Natural killer cell (primary cell): ENCODE results near the gene PACRG. TPM values are rescaled to one million over a fixed set of nuclear protein-coding genes. Genes with fewer than 3 reads are reported as not detected.

Experiments used
- ATAC-seq, 3 donors: fragments of 150-1000 bp in 2 of 3; fragments of 200-7000 bp in 1 of 3; cut with Tn5 transposase; 1 replicate in 1 of 3; 2 replicates in 2 of 3; pipeline ENCODE4 v1.10.0; 2021; ENCODE audit warnings: mild to moderate bottlenecking in 2 of 3, moderate library complexity in 2 of 3
- DNase-seq, 2 donors: peaks; one replicate each; pipeline versions ENCODE4 v3.0.0 to v3.0.0-alpha.2; 2013 to 2021; ENCODE audit warnings: mixed read lengths in 1 of 2
- H3K27ac ChIP-seq: one replicate; pipeline ENCODE4 v1.5.1; 2013; ENCODE audit warnings: mild to moderate bottlenecking, low read length
- H3K27me3 ChIP-seq: one replicate; pipeline ENCODE4 v1.6.1; 2013; ENCODE audit warnings: low read length; ENCODE audit not compliant: control insufficient read depth, insufficient read depth
- H3K36me3 ChIP-seq: one replicate; pipeline ENCODE4 v1.6.1; 2013; ENCODE audit warnings: low read length; ENCODE audit not compliant: control insufficient read depth, insufficient read depth
- H3K4me1 ChIP-seq: one replicate; pipeline ENCODE4 v1.6.1; 2013; ENCODE audit warnings: low read length; ENCODE audit not compliant: control insufficient read depth, insufficient read depth
- H3K4me3 ChIP-seq: one replicate; pipeline ENCODE4 v1.5.1; 2013; ENCODE audit warnings: low read length
- H3K9me3 ChIP-seq: one replicate; pipeline ENCODE4 v1.6.1; 2013; ENCODE audit warnings: low read length; ENCODE audit not compliant: control insufficient read depth, insufficient read depth
- H3K27ac Mint-ChIP-seq, 2 donors: one replicate each; pipeline ENCODE4 v1.8.0; 2022; ENCODE audit warnings: mild to moderate bottlenecking in 2 of 2, mixed read lengths in 2 of 2, moderate library complexity in 1 of 2
- H3K27me3 Mint-ChIP-seq, 2 donors: one replicate each; pipeline ENCODE4 v1.8.0; 2022; ENCODE audit warnings: low read depth in 2 of 2, mixed read lengths in 2 of 2
- H3K36me3 Mint-ChIP-seq: one replicate; pipeline ENCODE4 v1.8.0; 2022; ENCODE audit warnings: mixed read lengths
- H3K4me1 Mint-ChIP-seq, 2 donors: one replicate each; pipeline ENCODE4 v1.8.0; 2022; ENCODE audit warnings: mixed read lengths in 2 of 2
- H3K4me3 Mint-ChIP-seq: one replicate; pipeline ENCODE4 v1.8.0; 2022; ENCODE audit warnings: mild to moderate bottlenecking, moderate library complexity, mixed read lengths
- H3K9me3 Mint-ChIP-seq, 2 donors: one replicate each; pipeline ENCODE4 v1.8.0; 2022; ENCODE audit warnings: mixed read lengths in 2 of 2
- WGBS: methylation state at CpG from one replicate; pipeline ENCODE4 v1.1.7; 2013; ENCODE audit warnings: missing lambda C conversion rate; ENCODE audit not compliant: insufficient coverage; 5-methylcytosine and 5-hydroxymethylcytosine counted together
- intact Hi-C: fragments of 100-400 bp; cut with micrococcal nuclease; formaldehyde crosslinking; loops from one replicate; pipeline ENCODE4 v1.14.2; 2022
- total RNA-seq, 4 donors: library from RNA; stranded (reverse); fragments of 120-200 nt in 1 of 4; gene quantifications; one replicate each; pipeline versions ENCODE4 v1.2.3 to v1.2.4, GENCODE V29; 2013 to 2022
- TF ChIP-seq, protein P1 (sequence below): fragments of 200-600 bp; IDR thresholded peaks from one replicate; pipeline ENCODE4 v1.8.0; 2022; ENCODE audit warnings: antibody characterized with exemption

The PACRG gene
- total RNA-seq, 3 donors from 2014 or later (not counting 1 experiment from before 2014, with no cell fraction given): 0.52 TPM; not detected in 2

DNA sequence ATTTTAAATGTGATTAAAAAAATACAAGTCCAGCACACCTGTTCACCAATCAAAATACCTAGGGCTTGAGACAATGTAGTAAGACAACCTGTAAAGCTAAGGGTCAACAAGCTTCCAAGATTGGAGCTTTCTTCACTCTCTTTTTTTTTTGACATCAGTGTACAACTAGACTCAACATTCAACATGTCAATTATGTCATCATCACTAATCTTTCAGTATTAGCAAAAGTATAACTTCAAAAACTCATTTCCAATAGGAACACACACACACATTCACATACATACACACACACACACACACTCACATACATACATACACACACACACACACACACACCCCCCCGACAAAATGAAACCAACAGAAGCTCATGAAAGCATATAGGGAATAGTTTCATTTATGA, 26.2 kb upstream of the PACRG start:
- TF ChIP-seq, protein P1, sequence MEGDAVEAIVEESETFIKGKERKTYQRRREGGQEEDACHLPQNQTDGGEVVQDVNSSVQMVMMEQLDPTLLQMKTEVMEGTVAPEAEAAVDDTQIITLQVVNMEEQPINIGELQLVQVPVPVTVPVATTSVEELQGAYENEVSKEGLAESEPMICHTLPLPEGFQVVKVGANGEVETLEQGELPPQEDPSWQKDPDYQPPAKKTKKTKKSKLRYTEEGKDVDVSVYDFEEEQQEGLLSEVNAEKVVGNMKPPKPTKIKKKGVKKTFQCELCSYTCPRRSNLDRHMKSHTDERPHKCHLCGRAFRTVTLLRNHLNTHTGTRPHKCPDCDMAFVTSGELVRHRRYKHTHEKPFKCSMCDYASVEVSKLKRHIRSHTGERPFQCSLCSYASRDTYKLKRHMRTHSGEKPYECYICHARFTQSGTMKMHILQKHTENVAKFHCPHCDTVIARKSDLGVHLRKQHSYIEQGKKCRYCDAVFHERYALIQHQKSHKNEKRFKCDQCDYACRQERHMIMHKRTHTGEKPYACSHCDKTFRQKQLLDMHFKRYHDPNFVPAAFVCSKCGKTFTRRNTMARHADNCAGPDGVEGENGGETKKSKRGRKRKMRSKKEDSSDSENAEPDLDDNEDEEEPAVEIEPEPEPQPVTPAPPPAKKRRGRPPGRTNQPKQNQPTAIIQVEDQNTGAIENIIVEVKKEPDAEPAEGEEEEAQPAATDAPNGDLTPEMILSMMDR: no peak
- ATAC-seq: no peak
- Histone ChIP-seq H3K4me3 (no peak overlapping the region), H3K4me1 (no peaks in the 10 kb centered on the region), H3K9me3 (no peaks in the 10 kb centered on the region), H3K27ac (no peak overlapping the region), H3K27me3 (no peaks in the 10 kb centered on the region), H3K36me3 (no peaks in the 10 kb centered on the region)
- Mint-ChIP-seq H3K4me3 (no peak overlapping the region), H3K27me3 (peaks cover 5 to 16% of the 10 kb centered on the region in 2 donors), H3K36me3 (no peaks in the 10 kb centered on the region), H3K27ac (no peak overlapping the region), H3K4me1 (peaks cover 0 to 6% of the 10 kb centered on the region in 2 donors), H3K9me3 (no peaks in the 10 kb centered on the region)
- no CpG with 5 or more reads among the region's 1 CpG for WGBS
- no peak for DNase-seq
- intact Hi-C loops: no loop called here

DNA sequence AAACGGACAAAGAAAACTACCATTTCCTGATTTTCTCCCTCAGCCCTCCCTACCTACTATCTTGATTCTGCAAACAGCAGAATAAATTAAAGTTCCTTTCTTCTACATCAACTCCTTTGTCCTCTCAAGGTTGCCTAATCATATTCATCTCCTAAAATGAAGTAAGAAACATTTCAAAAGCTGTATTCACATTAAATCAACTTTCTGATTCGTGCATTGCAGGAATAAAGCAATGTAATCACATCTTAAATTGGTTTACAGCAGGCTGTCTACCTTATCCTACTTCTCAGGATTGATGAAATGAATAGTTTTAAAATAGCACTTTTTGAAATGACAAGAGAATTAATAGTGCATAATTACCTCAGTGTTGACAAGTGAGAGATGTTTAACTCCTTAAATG, 25.3 kb upstream of the PACRG start:
- 86% methylated on average over 2 of the region's 2 CpGs for WGBS
- Mint-ChIP-seq H3K9me3 (no peaks in the 10 kb centered on the region), H3K36me3 (no peaks in the 10 kb centered on the region), H3K4me1 (peaks cover 0 to 7% of the 10 kb centered on the region in 2 donors), H3K27me3 (peaks cover 5 to 16% of the 10 kb centered on the region in 2 donors), H3K27ac (no peak overlapping the region), H3K4me3 (no peak overlapping the region)
- H3K4me1 ChIP-seq: no peaks in the 10 kb centered on the region
- TF ChIP-seq, protein P1: no peak
- H3K9me3 ChIP-seq: no peaks in the 10 kb centered on the region
- DNase-seq (no peak), ATAC-seq (no peak)
- no peak overlapping the region for H3K27ac ChIP-seq
- H3K4me3 ChIP-seq: no peak overlapping the region
- intact Hi-C loops: no loop called here
- no peaks in the 10 kb centered on the region for H3K36me3 ChIP-seq
- no peaks in the 10 kb centered on the region for H3K27me3 ChIP-seq

GRCh38 chr6:162704001-162704400, 23.8 kb upstream of the PACRG start:
- peaks cover 3 to 8% of the 10 kb centered on the region in 2 donors for H3K27me3 Mint-ChIP-seq
- H3K4me3 ChIP-seq: no peak overlapping the region
- no peak overlapping the region for H3K27ac Mint-ChIP-seq
- H3K9me3 Mint-ChIP-seq: no peaks in the 10 kb centered on the region
- H3K4me1 Mint-ChIP-seq: peaks cover 0 to 7% of the 10 kb centered on the region in 2 donors
- H3K4me3 Mint-ChIP-seq: no peak overlapping the region
- no peak for ATAC-seq
- H3K36me3 ChIP-seq: no peaks in the 10 kb centered on the region
- no peaks in the 10 kb centered on the region for H3K4me1 ChIP-seq
- DNase-seq: no peak
- WGBS: 93% methylated on average over 4 of the region's 4 CpGs
- no peaks in the 10 kb centered on the region for H3K27me3 ChIP-seq
- no peak overlapping the region for H3K27ac ChIP-seq
- intact Hi-C loops: no loop called here
- no peaks in the 10 kb centered on the region for H3K36me3 Mint-ChIP-seq
- TF ChIP-seq, protein P1: no peak
- H3K9me3 ChIP-seq: no peaks in the 10 kb centered on the region

- Mint-ChIP-seq H3K9me3 (no peaks in the 10 kb centered on the region), H3K27me3 (peaks cover 0 to 3% of the 10 kb centered on the region in 2 donors), H3K36me3 (no peaks in the 10 kb centered on the region), H3K4me1 (peaks cover 0 to 7% of the 10 kb centered on the region in 2 donors), H3K4me3 (no peak overlapping the region), H3K27ac (no peak overlapping the region)
- ATAC-seq (no peak), DNase-seq (no peak)
- no peak overlapping the region for H3K4me3 ChIP-seq
- H3K27me3 ChIP-seq: no peaks in the 10 kb centered on the region
- H3K4me1 ChIP-seq: no peaks in the 10 kb centered on the region
- intact Hi-C loops: no loop called here
- H3K27ac ChIP-seq: no peak overlapping the region
- no peaks in the 10 kb centered on the region for H3K36me3 ChIP-seq
- 75% methylated on average over 2 of the region's 4 CpGs for WGBS
- no peaks in the 10 kb centered on the region for H3K9me3 ChIP-seq
- TF ChIP-seq, protein P1: no peak
These were observed 22.0 kb upstream of the PACRG start for GRCh38 chr6:162705736-162706135.
